H1 (cell line): ENCODE data around the gene CDKN2B. TPM values are rescaled to one million over a fixed set of nuclear protein-coding genes. Genes with fewer than 3 reads are reported as not detected.

Experiments used
- CTCF ChIA-PET: fragments of 300-600 bp; sonication (Branson Sonifier 250); formaldehyde crosslinking; loops from one replicate; lab custom pipeline; 2021; ENCODE audit not compliant: partially characterized antibody; lab: Charles Lee
- POLR2A ChIA-PET: fragments of 300-600 bp; sonication (Branson Sonifier 250); formaldehyde crosslinking; loops from one replicate; lab custom pipeline; 2021; ENCODE audit warnings: inconsistent platforms; ENCODE audit not compliant: partially characterized antibody; lab: Charles Lee
- DNase-seq, 2 experiments: peaks; one replicate each; pipeline versions ENCODE4 v3.0.0 to v3.0.0-alpha.2; 2010 to 2022; ENCODE audit warnings: low spot score in 2 of 2, low read depth in 1 of 2, mixed read lengths in 1 of 2
- FAIRE-seq: peaks from 2 replicates; lab custom pipeline; 2011; peaks lifted over from hg19 to GRCh38; lab: Jason Lieb, UNC
- H2AFZ ChIP-seq: 2 replicates; pipeline ENCODE4 v1.8.1; 2012; ENCODE audit warnings: low read length, inconsistent platforms
- H2AK5ac ChIP-seq: 2 replicates; pipeline ENCODE4 v1.6.1; 2013; ENCODE audit warnings: low read depth, low read length
- H2BK120ac ChIP-seq: replicated peaks from 2 replicates; pipeline ENCODE3; 2013; ENCODE audit warnings: low read depth, low read length, inconsistent platforms
- H2BK12ac ChIP-seq: 2 replicates; pipeline ENCODE4 v1.6.1; 2013; ENCODE audit warnings: low read depth, low read length
- H2BK15ac ChIP-seq: 2 replicates; pipeline ENCODE4 v1.6.1; 2013; ENCODE audit warnings: low read length
- H2BK20ac ChIP-seq: 2 replicates; pipeline ENCODE4 v1.6.1; 2013; ENCODE audit warnings: low read length
- H2BK5ac ChIP-seq: 2 replicates; pipeline ENCODE4 v1.6.1; 2013; ENCODE audit warnings: low read depth, low read length
- H3K14ac ChIP-seq: 2 replicates; pipeline ENCODE4 v1.6.1; 2013; ENCODE audit warnings: inconsistent platforms; ENCODE audit not compliant: insufficient read length
- H3K18ac ChIP-seq: 2 replicates; pipeline ENCODE4 v1.6.1; 2013; ENCODE audit warnings: low read length; ENCODE audit errors: extremely low read depth
- H3K23ac ChIP-seq: 2 replicates; pipeline ENCODE4 v1.6.1; 2013; ENCODE audit warnings: inconsistent platforms; ENCODE audit not compliant: insufficient read length
- H3K23me2 ChIP-seq: 2 replicates; pipeline ENCODE4 v1.6.1; 2013; ENCODE audit warnings: low read depth, low read length
- H3K27ac ChIP-seq: 2 replicates; pipeline ENCODE4 v1.6.1; 2011; ENCODE audit warnings: low read depth, low read length, inconsistent platforms
- H3K27me3 ChIP-seq, 4 experiments: replicated peaks in 1 of 4; 1 replicate in 1 of 4; 2 replicates in 3 of 4; pipeline versions ENCODE4 v1.6.1 to v1.8.1; 2011 to 2013; ENCODE audit warnings: low read length in 3 of 4, mild to moderate bottlenecking in 3 of 4, inconsistent platforms in 2 of 4, mixed read lengths in 2 of 4, moderate library complexity in 1 of 4; ENCODE audit not compliant: control insufficient read depth in 3 of 4, insufficient read depth in 3 of 4; ENCODE audit errors: extremely low read depth in 1 of 4
- H3K36me3 ChIP-seq, 4 experiments: 2 replicates each; pipeline versions ENCODE4 v1.6.1 to v1.8.1; 2011 to 2013; ENCODE audit warnings: mild to moderate bottlenecking in 4 of 4, low read length in 3 of 4, moderate library complexity in 2 of 4, control low read depth in 1 of 4, inconsistent platforms in 1 of 4; ENCODE audit not compliant: insufficient read depth in 4 of 4, control insufficient read depth in 2 of 4
- H3K4ac ChIP-seq: replicated peaks from 2 replicates; pipeline ENCODE3; 2013; ENCODE audit warnings: low read length, low read depth, mixed read lengths, inconsistent platforms; ENCODE audit not compliant: insufficient read length
- H3K4me1 ChIP-seq, 4 experiments: replicated peaks in 1 of 4; 1 replicate in 1 of 4; 2 replicates in 3 of 4; pipeline versions ENCODE4 v1.6.1 to v1.8.1; 2011 to 2013; ENCODE audit warnings: low read length in 3 of 4, inconsistent platforms in 2 of 4, mixed read lengths in 1 of 4; ENCODE audit not compliant: insufficient read depth in 4 of 4, control insufficient read depth in 3 of 4
- H3K4me2 ChIP-seq, 2 experiments: 2 replicates each; pipeline versions ENCODE4 v1.6.1 to v1.8.1; 2011 to 2013; ENCODE audit warnings: low read depth in 2 of 2, low read length in 2 of 2, control low read depth in 1 of 2, inconsistent platforms in 1 of 2, mild to moderate bottlenecking in 1 of 2; ENCODE audit not compliant: insufficient read depth in 1 of 2
- H3K4me3 ChIP-seq, 4 experiments: fragments of 200-600, 300-600 bp in 1 of 4; sonication (generic), shearing (Covaris generic), sonication (Bioruptor Twin) in 1 of 4; 2 replicates each; pipeline versions ENCODE4 v1.5.1 to v1.8.1; 2011 to 2016; ENCODE audit warnings: low read length in 4 of 4, low read depth in 3 of 4, control low read depth in 2 of 4, inconsistent platforms in 2 of 4, mild to moderate bottlenecking in 2 of 4, mixed read lengths in 1 of 4, moderate library complexity in 1 of 4; ENCODE audit not compliant: insufficient read depth in 2 of 4; ENCODE audit errors: extremely low read depth in 1 of 4
- H3K56ac ChIP-seq: replicated peaks from 2 replicates; pipeline ENCODE3; 2013; ENCODE audit warnings: low read depth, mild to moderate bottlenecking, mixed read lengths, low read length, inconsistent platforms; ENCODE audit not compliant: insufficient read length
- H3K79me1 ChIP-seq: 2 replicates; pipeline ENCODE4 v1.6.1; 2013; ENCODE audit warnings: low read depth, low read length, control low read depth
- H3K79me2 ChIP-seq, 2 experiments: 2 replicates each; pipeline versions ENCODE4 v1.6.1 to v1.8.1; 2012 to 2013; ENCODE audit warnings: low read length in 2 of 2, mild to moderate bottlenecking in 2 of 2, inconsistent platforms in 1 of 2; ENCODE audit not compliant: insufficient read depth in 2 of 2, control insufficient read depth in 1 of 2
- H3K9ac ChIP-seq, 4 experiments: replicated peaks in 1 of 4; 1 replicate in 1 of 4; 2 replicates in 3 of 4; pipeline versions ENCODE4 v1.6.1 to v1.8.1; 2011 to 2013; ENCODE audit warnings: low read depth in 3 of 4, low read length in 3 of 4, control low read depth in 2 of 4, mild to moderate bottlenecking in 2 of 4, moderate library complexity in 2 of 4, inconsistent platforms in 1 of 4; ENCODE audit errors: extremely low read depth in 1 of 4
- H3K9me3 ChIP-seq, 2 experiments: 2 replicates each; pipeline versions ENCODE4 v1.6.1 to v1.8.1; 2012 to 2013; ENCODE audit warnings: mild to moderate bottlenecking in 2 of 2, moderate library complexity in 2 of 2, control low read depth in 1 of 2, inconsistent platforms in 1 of 2, low read depth in 1 of 2, low read length in 1 of 2, mixed read lengths in 1 of 2; ENCODE audit not compliant: insufficient read depth in 2 of 2
- H4K20me1 ChIP-seq, 2 experiments: replicated peaks in 1 of 2; 2 replicates each; pipeline versions ENCODE3 to v1.8.1; 2011 to 2013; ENCODE audit warnings: inconsistent platforms in 2 of 2, low read length in 2 of 2, mild to moderate bottlenecking in 1 of 2; ENCODE audit not compliant: insufficient read depth in 2 of 2, control insufficient read depth in 1 of 2
- H4K5ac ChIP-seq: 2 replicates; pipeline ENCODE4 v1.6.1; 2013; ENCODE audit warnings: low read length, low read depth, mixed read lengths, inconsistent platforms; ENCODE audit not compliant: insufficient read length
- H4K8ac ChIP-seq: 2 replicates; pipeline ENCODE4 v1.8.0; 2013; ENCODE audit warnings: mild to moderate bottlenecking, moderate library complexity, low read length, inconsistent platforms; ENCODE audit not compliant: insufficient read depth; ENCODE audit errors: extremely low read depth
- H4K91ac ChIP-seq: replicated peaks from 2 replicates; pipeline ENCODE3; 2013; ENCODE audit warnings: low read length, mixed read lengths, inconsistent platforms; ENCODE audit not compliant: insufficient read length
- BACH1 ChIP-seq: IDR thresholded peaks from 2 replicates; pipeline ENCODE4 v1.6.1; 2012; ENCODE audit warnings: low read length, improper control_type of control experiment
- BCL11A ChIP-seq, 2 experiments: IDR thresholded peaks; one replicate each; pipeline ENCODE4 v1.6.1; 2011; ENCODE audit warnings: low read depth in 2 of 2, low read length in 2 of 2, mild to moderate bottlenecking in 2 of 2
- BRCA1 ChIP-seq: IDR thresholded peaks from 2 replicates; pipeline ENCODE4 v1.6.1; 2012; ENCODE audit warnings: low read depth, low read length, improper control_type of control experiment
- CBX8 ChIP-seq: fragments of 300-800, 300-1000 bp; sonication (generic); IDR thresholded peaks from 2 replicates; pipeline ENCODE4 v1.7.1; 2016; ENCODE audit warnings: low read depth, low read length, borderline replicate concordance
- HDAC2 ChIP-seq, 2 experiments: fragments of 300-600 bp in 1 of 2; sonication (generic) in 1 of 2; IDR thresholded peaks; 2 replicates each; pipeline ENCODE4 v1.6.1; 2011 to 2012; ENCODE audit warnings: low read depth in 2 of 2, low read length in 2 of 2, mild to moderate bottlenecking in 2 of 2, moderate library complexity in 2 of 2, borderline replicate concordance in 1 of 2, inconsistent platforms in 1 of 2
- KDM1A ChIP-seq: fragments of 200-600, 300-600 bp; sonication (generic); IDR thresholded peaks from 2 replicates; pipeline ENCODE4 v1.7.1; 2016; ENCODE audit warnings: mild to moderate bottlenecking, low read length, borderline replicate concordance
- MAFK ChIP-seq: IDR thresholded peaks from 2 replicates; pipeline ENCODE4 v1.6.1; 2012; ENCODE audit warnings: low read depth, mild to moderate bottlenecking, improper control_type of control experiment, low read length
- NANOG ChIP-seq: IDR thresholded peaks from 2 replicates; pipeline ENCODE4 v1.6.1; 2011; ENCODE audit warnings: low read length, low read depth, mild to moderate bottlenecking, inconsistent platforms; ENCODE audit not compliant: insufficient read depth, poor library complexity, severe bottlenecking
- RNF2 ChIP-seq: fragments of 200-900, 300-1000 bp; sonication (generic); IDR thresholded peaks from 2 replicates; pipeline ENCODE4 v1.7.1; 2016; ENCODE audit warnings: borderline replicate concordance, low read depth, mild to moderate bottlenecking, antibody characterized with exemption, low read length; ENCODE audit not compliant: poor library complexity, severe bottlenecking; ENCODE audit errors: missing control alignments
- SIRT6 ChIP-seq: IDR thresholded peaks from one replicate; pipeline ENCODE4 v1.7.1; 2012; ENCODE audit warnings: low read length, inconsistent platforms
- SIX5 ChIP-seq: IDR thresholded peaks from 2 replicates; pipeline ENCODE4 v1.6.1; 2011; ENCODE audit warnings: mild to moderate bottlenecking, low read depth, low read length
- TAF7 ChIP-seq: optimal IDR thresholded peaks from 2 replicates; pipeline ENCODE3; 2011; ENCODE audit warnings: low read depth, mild to moderate bottlenecking, inconsistent platforms, low read length, moderate library complexity, borderline replicate concordance
- TBP ChIP-seq: IDR thresholded peaks from 2 replicates; pipeline ENCODE4 v1.6.1; 2011; ENCODE audit warnings: low read depth, low read length, improper control_type of control experiment
- YY1 ChIP-seq: IDR thresholded peaks from 2 replicates; pipeline ENCODE4 v1.6.1; 2011; ENCODE audit warnings: low read depth, mild to moderate bottlenecking, low read length
- WGBS, 2 experiments: shearing (Covaris generic) in 1 of 2; methylation state at CpG; one replicate each; pipeline versions ENCODE4 v1.1.6 to v1.1.7; 2013 to 2015; ENCODE audit warnings: low lambda C conversion rate in 2 of 2, mixed read lengths in 2 of 2, inconsistent platforms in 1 of 2, low coverage in 1 of 2, missing lambda C conversion rate in 1 of 2; ENCODE audit not compliant: insufficient replicate concordance in 2 of 2, insufficient coverage in 1 of 2, insufficient read length in 1 of 2; ENCODE audit errors: extremely low coverage in 1 of 2, missing lambda C conversion rate in 1 of 2; 5-methylcytosine and 5-hydroxymethylcytosine counted together
- polyA plus RNA-seq, 7 experiments: library from polyadenylated mRNA; depleted of rRNA in 3 of 7; stranded (reverse) in 5 of 7; unstranded in 2 of 7; fragments of >200 nt in 5 of 7; fragments of 200-250 nt in 2 of 7; gene quantifications; 1 replicate in 5 of 7; 2 replicates in 1 of 7; 4 replicates in 1 of 7; pipeline versions ENCODE4 v1.2.1 to v1.2.3, GENCODE V29; 2011 to 2013; ENCODE audit warnings: missing spikeins in 2 of 7, mixed read lengths in 2 of 7
- total RNA-seq: library from RNA; stranded (reverse); fragmentation: NEBNext Ultra II Directional; extraction: Animal tissue kit (Norgen Biotek cat#: 25700); gene quantifications from 2 replicates; pipeline ENCODE4 v1.2.1, GENCODE V29; 2021

The CDKN2B gene
- total and polyA plus RNA-seq, 2 of the 8 experiments (the other 6 are each of a cell fraction or from before 2014, with no cell fraction given) = 0.20 to 0.88 TPM

GRCh38 chr9:21996858-21997257 is 12.2 kb downstream of the CDKN2B start:
- Histone ChIP-seq H3K18ac (no peak overlapping the region), H2BK120ac (no peak overlapping the region), H3K27me3 (peaks cover 14 to 56% (median 42%) of the 10 kb centered on the region in 4 experiments), H3K36me3 (no peaks in the 10 kb centered on the region), H3K56ac (no peak overlapping the region), H3K4me2 (peak overlapping the region; percentile 86 to 95), H3K79me1 (no peaks in the 10 kb centered on the region), H3K4me3 (peak overlapping the region in 2 of 4 experiments; percentile 76 to 80; a peak in 2 of 8 replicates), H3K23ac (no peak overlapping the region), H2BK5ac (no peak overlapping the region), H2BK12ac (no peak overlapping the region; the same call in 1 of the 2 replicates), H3K4ac (no peak overlapping the region), H4K20me1 (peaks cover 0 to 11% of the 10 kb centered on the region in 2 experiments), H2BK15ac (no peak overlapping the region), H2AFZ (no peak overlapping the region), H2BK20ac (no peak overlapping the region), H3K79me2 (no peaks in the 10 kb centered on the region), H3K14ac (no peak overlapping the region), H2AK5ac (no peak overlapping the region; the same call in 1 of the 2 replicates), H3K4me1 (peaks cover 4 to 26% (median 10%) of the 10 kb centered on the region in 4 experiments; a peak in 6 of 7 replicates), H3K9me3 (no peaks in the 10 kb centered on the region), H3K9ac (no peak overlapping the region), H3K23me2 (peaks cover 25% of the 10 kb centered on the region), H4K8ac (no peak overlapping the region), H3K27ac (no peak overlapping the region), H4K91ac (no peak overlapping the region), H4K5ac (no peak overlapping the region)
- FAIRE-seq (no peak), DNase-seq (no peak)
- 10% methylated on average over 5 of the region's 5 CpGs; no CpG with 5 or more reads in 1 of the 2 experiments for WGBS, 2 experiments
- TF ChIP-seq MAFK = no peak
- TF ChIP-seq RNF2 = no peak
- no peak for TF ChIP-seq BCL11A (IDR thresholded peaks at IDR 0.05; ENCODE audit: low read depth in 2 of 2, low read length in 2 of 2)
- no peak for TF ChIP-seq HDAC2 (IDR thresholded peaks at IDR 0.05; ENCODE audit: borderline replicate concordance in 1 of 2, low read depth in 2 of 2, low read length in 2 of 2)
- TF ChIP-seq SIX5 = no peak
- no peak for TF ChIP-seq NANOG
- no peak for TF ChIP-seq CBX8
- no peak for TF ChIP-seq SIRT6
- no peak for TF ChIP-seq TAF7
- TF ChIP-seq BRCA1 = no peak
- no peak for TF ChIP-seq TBP
- no peak for TF ChIP-seq BACH1
- TF ChIP-seq YY1 = no peak
- TF ChIP-seq KDM1A = no peak
- ChIA-PET CTCF (interaction anchor here (0.7 to 3.3 kb wide), 5 partner anchors 10 to 184 kb away, joined by 3 to 39 read pairs (median 4); partner anchors contain the start of gene CDKN2B), POLR2A (no interaction called here)
